ENCODE results near the gene LRRTM4.

DNA sequence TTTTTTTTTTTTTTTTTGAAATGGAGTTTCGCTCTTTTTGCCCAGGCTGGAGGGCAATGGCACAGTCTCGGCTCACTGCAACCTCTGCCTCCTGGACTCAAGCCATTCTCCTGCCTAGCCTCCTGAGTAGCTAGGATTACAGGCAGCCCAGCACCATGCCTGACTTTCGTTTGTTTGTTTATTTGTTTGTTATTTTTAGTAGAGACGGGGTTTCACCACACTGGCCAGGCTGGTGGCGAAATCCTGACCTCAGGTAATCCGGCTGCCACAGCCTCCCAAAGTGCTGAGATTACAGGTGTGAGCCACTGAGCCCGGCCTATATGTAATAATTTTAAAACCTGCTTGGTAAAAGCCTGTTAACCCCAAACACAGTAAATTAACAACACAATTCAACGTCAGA, 435.7 kb downstream of the LRRTM4 start:
- no peak for TF ChIP-seq CTCF (IDR thresholded peaks at IDR 0.05; ENCODE audit: poor library complexity)
- TF ChIP-seq EZH2 (IDR thresholded peaks at IDR 0.05; ENCODE audit: borderline replicate concordance): no peak
- TF ChIP-seq EZH2phosphoT487 (IDR thresholded peaks at IDR 0.05; ENCODE audit: low read depth, severe bottlenecking, unreplicated experiment): no peak

Measured in hepatocyte (in vitro differentiated cells).